ENCODE data around the gene MAML3. TPM values are rescaled to one million over a fixed set of nuclear protein-coding genes. Genes with fewer than 3 reads are reported as not detected.

Gene MAML3
- total and polyA plus RNA-seq, 2 of the 13 experiments (the other 11 are each of a cell fraction or from before 2014, with no cell fraction given) = 0.05 to 0.13 TPM

GRCh38 chr4:139740531-139741041 is 413.4 kb downstream of the MAML3 start (continued):
- TF ChIP-seq TEF (CRISPR knock-in tag; IDR thresholded peaks at IDR 0.05) (peak; percentile 92), HNRNPK (IDR thresholded peaks at IDR 0.05; ENCODE audit: low read depth, low read length, poor library complexity, severe bottlenecking) (no peak), ISL2 (CRISPR knock-in tag; IDR thresholded peaks at IDR 0.05) (0 out of 2 replicates have a peak, but pooled peaks have one; percentile 12), TBX3 (IDR thresholded peaks at IDR 0.05; ENCODE audit: borderline replicate concordance) (no peak), RXRB (CRISPR knock-in tag; IDR thresholded peaks at IDR 0.05; ENCODE audit: borderline replicate concordance) (peak; percentile 61; the same call in 1 of the 2 replicates), ZNF747 (CRISPR knock-in tag; IDR thresholded peaks at IDR 0.05; ENCODE audit: borderline replicate concordance) (0 out of 2 replicates have a peak, but pooled peaks have one; percentile 48), MXI1 (IDR thresholded peaks at IDR 0.05; ENCODE audit: borderline replicate concordance, low read depth, low read length) (no peak), ZBTB38 (CRISPR knock-in tag; IDR thresholded peaks at IDR 0.05) (peak; percentile 51; the same call in 1 of the 2 replicates), PHF8 (CRISPR knock-in tag; IDR thresholded peaks at IDR 0.05) (no peak), ATAD3A (CRISPR knock-in tag; IDR thresholded peaks at IDR 0.05) (no peak), DRAP1 (CRISPR knock-in tag; IDR thresholded peaks at IDR 0.05) (0 out of 2 replicates have a peak, but pooled peaks have one; percentile 34), TFE3 (CRISPR knock-in tag; IDR thresholded peaks at IDR 0.05) (0 out of 2 replicates have a peak, but pooled peaks have one; percentile 33), NCOA2 (CRISPR knock-in tag; IDR thresholded peaks at IDR 0.05) (peak; percentile 51; the same call in 1 of the 2 replicates), PAF1 (CRISPR knock-in tag; IDR thresholded peaks at IDR 0.05) (peak; percentile 65; the same call in 1 of the 2 replicates), ZNF256 (CRISPR knock-in tag; conservative IDR thresholded peaks at IDR 0.05) (no peak), ZFP36L2 (CRISPR knock-in tag; IDR thresholded peaks at IDR 0.05) (no peak), ZZZ3 (CRISPR knock-in tag; IDR thresholded peaks at IDR 0.05; ENCODE audit: borderline replicate concordance) (no peak), GATAD2A (CRISPR knock-in tag; IDR thresholded peaks at IDR 0.05) (peak; percentile 60; the same call in 1 of the 2 replicates), NCOA5 (CRISPR knock-in tag; IDR thresholded peaks at IDR 0.05) (no peak)
- TF ChIP-seq, protein P1, sequence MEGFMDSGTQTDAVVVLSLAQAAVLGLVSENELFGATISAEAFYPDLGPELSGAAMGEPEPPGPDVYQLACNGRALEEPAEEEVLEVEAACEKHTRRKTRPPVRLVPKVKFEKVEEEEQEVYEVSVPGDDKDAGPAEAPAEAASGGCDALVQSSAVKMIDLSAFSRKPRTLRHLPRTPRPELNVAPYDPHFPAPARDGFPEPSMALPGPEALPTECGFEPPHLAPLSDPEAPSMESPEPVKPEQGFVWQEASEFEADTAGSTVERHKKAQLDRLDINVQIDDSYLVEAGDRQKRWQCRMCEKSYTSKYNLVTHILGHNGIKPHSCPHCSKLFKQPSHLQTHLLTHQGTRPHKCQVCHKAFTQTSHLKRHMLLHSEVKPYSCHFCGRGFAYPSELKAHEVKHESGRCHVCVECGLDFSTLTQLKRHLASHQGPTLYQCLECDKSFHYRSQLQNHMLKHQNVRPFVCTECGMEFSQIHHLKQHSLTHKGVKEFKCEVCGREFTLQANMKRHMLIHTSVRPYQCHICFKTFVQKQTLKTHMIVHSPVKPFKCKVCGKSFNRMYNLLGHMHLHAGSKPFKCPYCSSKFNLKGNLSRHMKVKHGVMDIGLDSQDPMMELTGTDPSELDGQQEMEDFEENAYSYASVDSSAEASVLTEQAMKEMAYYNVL (CRISPR knock-in tag; IDR thresholded peaks at IDR 0.05; ENCODE audit: borderline replicate concordance) = no peak
- TF ChIP-seq, protein P2, sequence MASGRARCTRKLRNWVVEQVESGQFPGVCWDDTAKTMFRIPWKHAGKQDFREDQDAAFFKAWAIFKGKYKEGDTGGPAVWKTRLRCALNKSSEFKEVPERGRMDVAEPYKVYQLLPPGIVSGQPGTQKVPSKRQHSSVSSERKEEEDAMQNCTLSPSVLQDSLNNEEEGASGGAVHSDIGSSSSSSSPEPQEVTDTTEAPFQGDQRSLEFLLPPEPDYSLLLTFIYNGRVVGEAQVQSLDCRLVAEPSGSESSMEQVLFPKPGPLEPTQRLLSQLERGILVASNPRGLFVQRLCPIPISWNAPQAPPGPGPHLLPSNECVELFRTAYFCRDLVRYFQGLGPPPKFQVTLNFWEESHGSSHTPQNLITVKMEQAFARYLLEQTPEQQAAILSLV (CRISPR knock-in tag; IDR thresholded peaks at IDR 0.05; ENCODE audit: borderline replicate concordance) = 0 out of 2 replicates have a peak, but pooled peaks have one; percentile 34

All from HepG2 (cell line).